HG02571 (cell line): Measurements from ENCODE around the gene CRX.
"Not testable (repeated sequence)": the region's sequence is repeated elsewhere in the genome, so short reads cannot be mapped to it uniquely, and the experiment has no call there.

Experiments used
- ATAC-seq: cut with Tn5 transposase; IDR thresholded peaks from one replicate; pipeline ENCODE4 v1.9.1; 2021; ENCODE audit warnings: mild to moderate bottlenecking, moderate library complexity; ENCODE audit not compliant: unreplicated experiment

CRX gene

DNA sequence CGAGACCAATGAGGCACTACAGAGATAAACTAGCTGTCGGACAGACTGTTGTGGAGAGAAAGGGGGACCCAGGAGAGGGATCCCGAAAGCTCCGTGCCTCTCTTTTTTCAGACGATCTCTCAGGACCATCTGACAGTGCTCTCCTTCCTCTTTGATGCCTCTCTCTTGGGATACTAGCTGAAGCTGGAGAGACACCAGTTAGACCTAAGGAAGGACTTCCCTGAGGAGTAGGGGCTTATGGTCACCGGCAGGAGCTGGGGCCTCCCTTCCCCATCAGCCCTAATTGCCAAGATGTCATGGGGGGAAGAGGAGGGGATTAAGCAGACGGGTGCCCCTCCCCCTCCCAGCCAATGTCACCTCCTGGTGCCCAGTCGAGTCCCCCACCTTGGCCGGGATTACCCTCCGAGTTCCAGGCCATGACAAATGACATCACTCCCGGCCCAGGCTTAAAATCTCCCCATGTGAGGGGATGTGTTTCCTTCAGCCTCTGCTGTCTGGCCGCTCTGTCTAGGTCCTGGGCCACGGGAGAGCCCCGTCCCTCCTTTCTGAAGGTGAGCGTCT, at the start of gene CRX:
TSS of gene CRX (plus strand) at position 478 of the 561 bp plus-strand sequence. CDS start 12,507 bp downstream, outside the sequence.
- ATAC-seq: no peak

DNA sequence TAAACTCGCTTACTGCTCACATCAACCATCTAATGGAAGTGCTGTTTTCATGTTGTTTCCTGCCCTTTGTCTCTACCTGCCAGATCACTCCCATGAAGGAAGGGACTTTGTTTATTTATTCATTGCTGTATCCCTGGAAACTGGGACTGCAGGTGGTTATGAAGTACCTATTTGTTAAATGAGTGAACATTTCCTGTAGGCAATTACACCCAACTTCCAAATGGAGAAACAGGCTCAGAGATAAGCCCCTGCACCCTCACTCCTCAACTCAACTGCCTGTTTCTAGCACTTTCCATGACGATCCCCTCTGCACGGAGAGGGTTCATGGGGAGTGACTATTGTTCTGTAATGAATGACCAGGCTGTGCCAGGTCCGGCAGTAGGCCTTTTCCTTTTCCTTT, 45.2 kb upstream of the CRX start:
- ATAC-seq: no peak

DNA sequence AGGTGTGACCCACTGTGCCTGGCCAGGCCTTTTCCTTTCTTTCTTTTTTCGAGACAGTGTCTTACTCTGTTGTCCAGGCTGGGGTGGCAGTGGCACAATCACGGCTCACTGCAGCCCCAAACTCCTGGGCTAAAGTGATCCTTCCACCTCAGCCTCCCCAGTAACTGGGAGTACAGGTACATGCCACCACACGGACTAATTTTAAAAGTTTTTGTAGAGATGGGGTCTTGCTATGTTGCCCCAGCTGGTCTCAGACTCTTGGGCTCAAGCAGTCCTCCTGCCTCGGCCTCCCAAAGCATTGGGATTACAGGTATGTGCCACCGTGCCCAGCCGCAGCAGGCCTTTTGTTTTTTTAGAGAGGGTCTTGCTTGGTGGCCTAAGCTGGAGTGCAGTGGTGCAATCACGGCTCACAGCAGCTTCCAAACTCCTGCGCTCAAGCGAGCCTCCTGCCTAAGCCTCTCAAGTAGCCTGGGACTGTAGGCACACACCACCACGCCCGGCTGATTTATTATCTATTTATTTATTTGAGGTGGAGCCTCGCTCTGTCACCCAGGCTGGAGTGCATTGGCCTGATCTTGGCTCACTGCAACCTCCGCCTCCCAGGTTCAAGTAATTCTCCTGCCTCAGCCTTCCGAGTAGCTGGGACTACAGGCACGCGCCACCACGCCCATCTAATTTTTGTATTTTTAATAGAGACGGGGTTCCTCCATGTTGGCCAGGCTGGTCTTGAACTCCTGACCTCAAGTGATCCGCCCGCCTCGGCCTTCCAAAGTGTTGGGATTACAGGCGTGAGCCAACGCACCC, 44.3 kb upstream of the CRX start:
- ATAC-seq: not testable (repeated sequence)

DNA sequence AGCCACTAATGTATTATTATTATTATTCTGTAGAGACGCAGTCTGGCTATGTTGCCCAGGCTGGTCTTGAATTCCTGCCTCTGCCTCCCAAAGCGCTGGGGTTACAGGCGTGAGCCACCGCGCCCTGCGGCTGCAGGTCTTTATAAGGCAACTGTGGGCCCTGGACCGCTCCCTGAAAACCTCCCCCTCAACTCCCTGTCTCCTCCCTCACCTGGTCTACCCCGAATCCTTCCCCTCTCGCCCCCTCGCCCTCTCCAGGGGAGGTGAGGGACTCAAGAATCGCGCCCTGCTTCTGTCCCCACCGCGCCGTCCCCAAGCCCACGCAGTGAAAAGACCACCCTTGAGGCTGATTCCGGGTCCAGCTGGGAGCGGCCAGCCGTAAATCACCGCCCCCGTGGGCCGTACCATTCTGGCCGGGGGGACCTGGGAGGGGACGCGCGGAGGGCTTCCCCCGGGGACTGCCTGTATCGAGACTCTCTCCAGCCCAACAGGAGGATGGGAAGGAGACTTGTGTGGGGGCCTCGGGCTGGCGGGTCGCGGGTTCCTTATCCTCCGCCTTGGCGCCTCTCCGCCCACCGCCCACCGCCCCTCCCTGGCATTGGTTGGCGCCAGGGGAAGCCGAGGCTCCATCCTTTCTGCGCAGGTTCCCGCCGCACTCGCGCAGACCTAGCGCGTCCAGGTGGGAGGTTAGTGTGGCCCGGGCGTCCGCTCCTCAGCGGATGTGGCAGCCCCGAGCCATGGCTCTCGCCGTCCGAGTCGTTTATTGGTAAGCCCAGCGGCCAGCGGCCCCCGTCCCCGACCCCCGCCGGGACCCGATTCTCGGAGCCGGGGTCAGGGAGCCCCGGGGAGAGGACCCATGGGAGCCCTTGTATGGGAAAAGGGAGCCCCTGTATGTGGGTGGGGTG, 43.4 kb upstream of the CRX start, which contains the start of gene SELENOW:
TSS of gene SELENOW (plus strand) at position 655 of the 905 bp plus-strand sequence. CDS start at position 738, 83 bp downstream.
- peak; percentile 59 for ATAC-seq

DNA sequence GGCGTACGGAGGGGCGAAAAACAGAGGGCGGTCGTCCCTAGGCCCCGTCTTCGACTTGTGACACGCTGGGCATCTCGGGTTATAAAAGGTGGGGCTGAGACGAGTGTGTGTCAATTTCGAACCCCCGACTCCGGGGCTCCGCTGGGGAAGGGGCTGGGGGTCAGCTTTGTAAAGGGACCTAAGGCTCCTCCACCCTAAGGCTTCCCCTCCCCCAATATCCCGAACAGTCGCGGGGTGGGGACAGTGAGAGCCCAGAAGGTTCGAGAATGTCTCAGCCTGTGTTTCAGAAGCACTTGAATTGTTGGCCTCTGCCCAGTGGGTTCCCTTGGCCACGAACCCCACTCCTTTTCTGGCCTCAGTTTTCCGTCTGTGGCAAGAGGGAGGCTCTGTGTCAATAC, 42.8 kb upstream of the CRX start:
- ATAC-seq: no peak

DNA sequence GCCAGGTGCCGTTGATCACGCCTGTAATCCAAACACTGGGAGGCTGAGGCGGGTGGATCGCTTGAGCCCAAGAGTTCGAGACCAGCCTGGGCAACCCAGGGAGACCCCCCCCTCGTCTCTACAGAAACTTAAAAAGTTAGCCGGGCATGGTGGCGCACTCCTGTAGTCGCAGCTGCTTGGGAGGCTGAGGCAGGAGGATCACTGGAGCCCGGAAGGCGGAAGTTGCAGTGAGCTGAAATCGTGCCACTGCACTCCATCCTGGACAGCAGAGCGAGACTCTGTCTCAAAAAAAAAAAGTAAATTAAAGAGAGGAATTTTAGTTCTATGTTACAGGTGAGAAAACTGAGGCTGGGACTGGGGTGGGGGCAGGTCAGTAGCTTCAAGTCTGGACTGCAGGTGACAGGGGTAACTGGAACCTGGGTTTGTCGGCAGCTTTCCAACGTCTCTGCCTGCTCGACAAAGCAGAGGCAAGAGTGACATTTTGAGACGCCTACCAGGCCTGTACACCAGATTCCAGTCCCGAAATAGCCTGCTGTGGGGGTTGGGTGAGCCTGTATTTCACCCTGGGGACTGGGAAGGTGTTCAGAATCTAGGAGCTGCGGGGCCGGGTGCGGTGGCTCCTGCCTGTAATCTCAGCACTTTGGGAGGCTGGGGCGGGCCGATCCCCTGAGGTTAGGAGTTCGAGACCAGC, 42.1 kb upstream of the CRX start:
- no peak for ATAC-seq

DNA sequence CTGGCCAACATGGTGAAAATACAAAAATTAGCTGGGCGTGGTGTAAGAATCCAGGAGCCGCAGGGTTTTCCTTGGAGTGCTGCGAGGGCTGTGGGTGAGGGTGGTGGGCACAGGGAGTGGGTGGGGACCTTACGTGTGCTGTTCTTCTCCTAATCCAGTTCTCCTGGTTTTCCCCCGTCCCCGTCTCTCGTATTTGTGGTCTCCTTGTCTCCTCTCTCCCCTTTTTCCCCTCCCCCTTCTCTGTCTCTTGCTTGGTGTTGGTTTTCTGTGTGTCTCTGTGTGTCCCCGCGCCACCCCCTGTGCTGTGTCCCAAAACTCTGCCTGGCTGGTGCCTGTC, 41.6 kb upstream of the CRX start:
- ATAC-seq: no peak

DNA sequence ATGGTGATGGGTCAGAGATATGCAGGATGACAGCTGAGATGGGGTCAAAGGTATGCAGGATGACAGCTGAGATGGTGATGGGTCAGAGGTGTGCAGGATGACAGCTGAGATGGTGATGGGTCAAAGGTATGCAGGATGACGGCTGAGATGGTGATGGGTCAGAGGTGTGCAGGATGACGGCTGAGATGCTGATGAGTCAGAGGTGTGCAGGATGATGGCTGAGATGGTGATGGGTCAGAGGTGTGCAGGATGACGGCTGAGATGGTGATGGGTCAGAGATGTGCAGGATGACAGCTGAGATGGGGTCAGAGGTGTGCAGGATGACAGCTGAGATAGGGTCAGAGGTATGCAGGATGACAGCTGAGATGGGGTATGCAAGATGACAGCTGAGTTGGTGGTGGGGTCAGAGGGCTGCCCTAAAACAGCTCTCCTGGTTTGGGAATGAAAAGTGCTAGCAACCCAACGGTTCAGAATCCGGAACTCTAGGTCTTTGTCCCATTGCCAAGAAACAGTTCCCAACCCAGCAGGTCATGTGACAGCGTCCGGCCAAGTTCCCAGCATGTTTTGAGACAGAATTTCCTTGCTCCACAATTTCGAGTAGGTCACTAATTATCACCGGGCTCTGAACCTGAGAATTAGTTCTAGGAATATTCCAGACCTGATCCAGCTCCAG, 40.0 kb upstream of the CRX start:
- ATAC-seq: no peak

DNA sequence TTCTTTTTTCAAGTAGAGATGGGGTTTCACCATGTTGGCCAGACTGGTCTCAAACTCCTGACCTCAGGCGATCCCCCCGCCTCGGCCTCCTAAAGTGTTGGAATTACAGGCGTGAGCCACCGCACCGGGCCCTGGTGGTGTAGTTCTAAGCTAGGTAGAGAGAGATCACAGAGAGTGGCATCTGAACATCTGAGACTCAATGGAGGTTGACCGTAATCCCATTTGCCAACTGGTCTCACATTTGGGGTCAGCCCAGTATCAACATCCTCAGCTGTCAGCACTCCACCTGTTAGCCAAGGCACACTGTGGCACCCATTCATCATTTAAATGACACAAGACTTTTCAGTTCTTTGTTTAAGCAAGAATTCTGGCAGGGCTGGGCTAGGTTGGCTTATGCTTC, 35.2 kb upstream of the CRX start:
- no peak for ATAC-seq

DNA sequence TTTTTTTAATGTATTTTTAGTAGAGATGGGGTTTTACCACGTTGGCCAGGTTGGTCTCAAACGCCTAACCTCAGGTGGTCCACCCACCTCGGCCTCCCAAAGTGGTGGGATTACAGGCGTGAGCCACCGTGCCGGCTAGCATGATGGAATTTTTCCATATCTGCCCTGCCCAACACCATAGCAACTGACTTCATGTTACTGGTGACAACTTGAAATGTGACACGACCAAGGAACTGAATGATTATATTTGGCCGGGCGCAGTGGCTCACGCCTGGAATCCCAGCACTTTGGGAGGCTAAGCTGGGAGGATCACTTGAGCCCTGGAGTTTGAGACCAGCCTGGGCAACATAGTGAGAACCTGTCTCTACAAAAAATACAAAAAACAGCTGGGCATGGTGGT, 34.4 kb upstream of the CRX start:
- ATAC-seq: not testable (repeated sequence)

DNA sequence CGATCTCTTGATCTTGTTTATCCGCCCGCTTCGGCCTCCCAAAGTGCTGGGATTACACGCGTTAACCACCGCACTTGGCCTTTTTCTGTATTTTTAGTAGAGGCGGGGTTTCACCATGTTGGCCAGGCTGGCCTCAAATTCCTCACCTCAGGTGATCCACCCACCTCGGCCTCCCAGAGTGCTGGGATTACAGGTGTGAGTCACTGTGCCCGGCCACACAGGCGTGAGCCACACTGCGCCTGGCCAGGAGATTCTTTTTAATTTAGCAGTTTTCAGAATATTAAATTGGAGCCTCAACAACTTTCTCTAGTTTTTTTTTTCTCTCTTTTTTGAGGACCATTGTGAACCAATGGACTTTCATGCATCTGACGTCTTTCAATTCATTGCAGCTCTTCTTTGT, 31.9 kb upstream of the CRX start:
- ATAC-seq: not testable (repeated sequence)

DNA sequence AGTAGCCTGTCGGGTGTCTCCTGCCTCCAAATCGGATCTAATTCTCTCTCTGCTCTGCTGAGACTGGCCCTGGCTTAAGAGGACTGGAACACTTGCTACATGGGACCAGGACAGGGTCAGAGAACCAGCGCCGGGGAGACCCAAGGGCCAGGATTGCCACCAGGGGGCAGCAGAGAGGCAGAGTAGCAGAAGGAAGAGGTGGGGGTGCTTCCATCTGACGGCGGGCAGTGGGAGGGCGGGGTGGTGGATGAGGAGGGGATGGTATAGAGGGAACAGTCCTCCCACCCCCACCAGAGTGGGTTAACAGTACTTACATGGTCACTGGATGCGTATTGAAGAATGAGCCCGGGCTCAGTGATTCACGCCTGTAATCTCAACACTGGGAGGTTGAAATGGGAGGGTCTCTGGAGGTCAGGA, 31.3 kb upstream of the CRX start:
- no peak for ATAC-seq

DNA sequence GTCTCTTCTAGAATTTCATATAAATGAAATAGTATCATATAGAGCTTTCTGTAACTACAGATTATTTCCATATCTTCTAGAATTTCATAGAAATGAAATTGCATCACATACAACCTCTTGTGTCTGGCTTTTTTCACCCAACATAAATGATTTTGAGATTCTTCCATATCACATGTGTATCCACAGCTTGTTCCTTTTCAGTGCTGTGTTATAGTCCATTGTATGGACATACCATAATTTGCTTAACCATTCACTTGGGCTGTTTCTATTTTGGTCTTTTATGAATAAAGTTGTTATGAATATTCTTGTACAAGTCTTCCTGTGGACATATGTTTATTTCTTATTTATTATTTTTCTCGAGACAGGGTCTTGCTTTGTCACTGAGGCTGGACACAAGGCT, 29.1 kb upstream of the CRX start:
- no peak for ATAC-seq

DNA sequence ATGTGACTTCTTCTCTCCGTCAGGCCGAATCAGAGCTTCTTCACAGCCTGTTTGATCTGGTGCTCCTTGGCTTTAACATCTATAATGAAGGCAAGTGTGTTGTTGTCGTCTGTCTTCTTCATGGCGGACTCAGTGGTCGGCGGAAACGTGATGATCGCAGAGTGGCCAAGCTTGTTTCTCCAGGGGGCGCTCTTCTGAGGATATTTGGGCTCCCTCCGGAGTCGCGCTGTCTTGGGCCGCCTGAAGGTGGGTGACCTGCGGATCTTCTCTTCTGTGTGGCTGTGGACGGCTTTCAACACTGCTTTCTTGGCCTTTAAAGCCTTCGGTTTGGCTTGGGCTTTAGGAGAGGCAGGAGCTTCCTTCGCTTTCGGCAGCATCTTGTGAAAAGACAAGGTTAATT, 27.2 kb upstream of the CRX start:
- no peak for ATAC-seq

DNA sequence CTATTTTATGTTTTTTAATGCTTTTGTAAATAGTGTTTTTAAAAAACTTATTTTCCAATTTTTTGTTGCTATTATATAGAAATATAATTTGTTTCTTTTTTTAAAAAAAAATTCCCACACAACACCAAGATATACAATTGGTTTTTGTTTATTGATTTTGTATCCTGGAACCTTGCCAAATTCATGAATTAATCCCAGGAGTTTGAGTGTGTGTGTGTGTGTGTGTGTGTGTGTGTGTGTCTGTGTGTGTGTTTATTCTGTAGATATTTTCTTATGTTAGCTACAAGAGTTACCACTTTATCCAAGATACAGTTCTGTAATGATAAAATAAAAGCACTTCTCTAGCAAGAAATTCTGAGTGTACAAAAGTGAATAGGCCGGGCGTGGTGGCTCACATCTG, 25.0 kb upstream of the CRX start:
- no peak for ATAC-seq

DNA sequence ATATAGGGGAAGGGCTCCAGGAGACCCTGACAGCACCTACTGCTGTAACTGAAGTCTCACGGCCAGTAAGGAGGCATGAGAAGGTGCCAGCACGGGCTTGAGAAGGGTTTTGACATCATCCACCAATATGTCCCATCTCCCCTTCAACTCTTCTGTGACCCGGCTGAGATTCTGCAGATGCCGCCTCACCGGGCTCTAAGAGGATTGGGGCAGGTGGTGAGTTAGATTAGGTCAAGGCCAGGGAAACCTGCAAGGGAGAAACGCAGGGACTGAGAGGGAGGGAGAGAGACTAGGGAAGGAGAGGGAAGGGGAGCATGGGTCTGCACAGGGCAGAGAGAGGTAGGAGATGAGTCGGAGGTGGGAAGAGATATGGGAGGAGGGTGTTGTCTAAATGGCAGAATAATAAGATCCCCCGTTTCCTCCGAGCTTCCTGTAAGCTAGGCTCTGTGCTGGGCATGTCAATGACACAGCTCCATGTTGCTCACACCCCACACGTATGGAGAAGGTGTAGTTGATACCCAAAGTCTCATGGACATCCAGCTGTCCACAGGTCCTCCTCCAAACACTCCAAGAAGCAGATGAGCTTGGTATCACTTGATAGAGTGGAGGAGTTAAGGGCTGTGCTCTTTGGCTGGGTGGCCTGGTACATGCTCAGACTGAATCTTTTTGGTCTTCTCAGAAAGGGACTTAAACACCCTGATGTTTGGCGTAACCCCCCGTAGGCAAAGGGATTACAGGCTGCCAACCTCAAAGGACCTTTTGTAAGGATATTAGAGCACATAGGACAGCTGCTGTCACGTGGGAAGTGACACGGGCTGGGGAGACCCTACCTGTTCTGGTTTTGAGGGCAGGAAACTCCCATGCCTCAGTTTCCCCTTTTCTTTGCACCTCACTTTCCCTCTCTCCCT, 23.5 kb upstream of the CRX start:
- ATAC-seq: no peak

DNA sequence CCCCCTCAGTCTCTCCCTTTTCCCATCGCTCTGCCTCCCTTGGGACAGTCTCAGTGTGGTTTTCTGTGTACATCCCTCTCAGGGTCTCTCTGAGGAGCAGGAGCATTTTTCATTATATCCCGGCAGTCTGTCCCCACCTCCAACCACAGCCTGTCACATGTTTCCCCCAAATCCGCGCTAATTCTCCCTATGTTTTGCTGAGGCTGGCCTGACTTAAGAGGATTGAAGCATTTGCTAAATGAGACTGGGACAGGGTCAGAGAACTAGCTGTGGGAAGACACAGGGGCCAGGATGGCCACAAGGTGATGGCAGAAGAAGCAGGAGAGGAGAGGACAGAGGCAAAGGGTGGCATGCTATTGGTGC, 22.9 kb upstream of the CRX start:
- no peak for ATAC-seq

DNA sequence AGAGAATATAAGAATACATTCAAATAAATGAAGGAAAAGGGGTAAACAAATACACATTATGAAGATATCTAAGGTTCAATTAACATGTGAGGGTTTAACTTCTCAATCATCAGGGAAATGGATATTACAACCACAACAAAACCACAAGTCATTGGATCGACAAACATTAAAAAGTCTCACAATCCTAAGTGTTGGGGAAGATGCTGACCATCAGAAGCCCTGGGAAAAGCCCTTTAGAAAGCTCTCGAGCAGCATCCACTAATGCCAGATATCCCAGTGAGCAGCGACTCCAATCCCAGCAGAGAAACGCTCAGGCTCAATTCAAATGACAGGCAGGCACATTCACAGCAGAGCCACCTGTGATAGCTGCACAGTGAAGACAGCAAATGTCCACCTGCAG, 20.5 kb upstream of the CRX start:
- no peak for ATAC-seq

DNA sequence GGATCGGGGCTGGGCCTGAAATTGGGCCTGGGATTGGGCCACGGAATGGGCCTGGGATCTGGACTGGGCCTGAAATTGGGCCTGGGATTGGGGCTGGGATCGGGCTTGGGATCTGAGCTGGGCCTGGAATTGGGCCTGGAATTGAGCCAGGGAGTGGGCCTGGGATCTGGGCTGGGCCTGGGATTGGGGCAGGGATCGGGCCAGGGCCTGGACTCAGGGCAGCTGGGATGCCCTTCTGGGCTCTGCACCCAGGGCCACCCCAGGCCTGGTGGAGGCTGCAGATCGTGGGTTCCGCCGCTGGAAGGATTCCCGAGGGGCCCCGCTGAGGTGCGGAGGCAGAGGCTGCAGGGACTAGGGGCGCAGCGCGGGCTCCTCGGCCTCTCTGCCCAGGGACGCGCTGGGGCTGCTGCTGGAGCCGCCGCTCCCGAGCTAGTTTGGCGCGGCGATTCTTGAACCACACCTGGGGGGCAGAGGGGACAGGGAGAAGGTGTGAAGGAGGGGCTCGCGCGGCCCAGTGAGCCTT, 19.2 kb upstream of the CRX start:
- ATAC-seq: no peak
